CD4-positive, CD25-positive, alpha-beta regulatory T cell (primary cell): ENCODE data around the gene SEC31A. TPM values are rescaled to one million over a fixed set of nuclear protein-coding genes. Genes with fewer than 3 reads are reported as not detected.
"Not testable (repeated sequence)": the region's sequence is repeated elsewhere in the genome, so short reads cannot be mapped to it uniquely, and the experiment has no call there.

ENCODE experiments used
- ATAC-seq, 2 donors: fragments of 150-1000 bp; cut with Tn5 transposase; one replicate each; pipeline ENCODE4 v1.10.0; 2021; ENCODE audit warnings: low read depth in 2 of 2, moderate number of reproducible peaks in 2 of 2, moderate library complexity in 1 of 2
- DNase-seq, 3 donors: peaks; one replicate each; pipeline versions ENCODE4 v3.0.0 to v3.0.0-alpha.2; 2012 to 2022; ENCODE audit warnings: mixed read lengths in 1 of 3
- H3K27ac ChIP-seq: one replicate; pipeline ENCODE4 v1.7.0; 2013; ENCODE audit warnings: mild to moderate bottlenecking, low read length; ENCODE audit not compliant: insufficient read depth, poor library complexity, severe bottlenecking
- H3K27me3 ChIP-seq: one replicate; pipeline ENCODE4 v1.7.0; 2013; ENCODE audit warnings: low read length; ENCODE audit not compliant: control insufficient read depth, insufficient read depth
- H3K36me3 ChIP-seq: one replicate; pipeline ENCODE4 v1.7.0; 2013; ENCODE audit warnings: mild to moderate bottlenecking, low read length, moderate library complexity; ENCODE audit not compliant: control insufficient read depth, insufficient read depth
- H3K4me1 ChIP-seq: 2 replicates; pipeline ENCODE4 v1.7.0; 2013; ENCODE audit warnings: mild to moderate bottlenecking, low read length; ENCODE audit not compliant: insufficient read depth, control insufficient read depth, poor library complexity, severe bottlenecking
- H3K4me3 ChIP-seq: one replicate; pipeline ENCODE4 v1.7.0; 2013; ENCODE audit warnings: low read depth, mild to moderate bottlenecking, low read length, moderate library complexity
- H3K9me3 ChIP-seq, 2 experiments: 1 replicate in 1 of 2; 2 replicates in 1 of 2; pipeline ENCODE4 v1.7.0; 2013; ENCODE audit warnings: low read length in 2 of 2, mild to moderate bottlenecking in 1 of 2, moderate library complexity in 1 of 2; ENCODE audit not compliant: control insufficient read depth in 2 of 2
- H3K27ac Mint-ChIP-seq, 3 donors: one replicate each; pipeline ENCODE4 v1.8.0; 2020 to 2022; ENCODE audit warnings: mild to moderate bottlenecking in 3 of 3, mixed read lengths in 3 of 3, moderate library complexity in 2 of 3
- H3K27me3 Mint-ChIP-seq: one replicate; pipeline ENCODE4 v1.8.0; 2022; ENCODE audit warnings: mild to moderate bottlenecking, mixed read lengths
- H3K36me3 Mint-ChIP-seq: one replicate; pipeline ENCODE4 v1.8.0; 2020; ENCODE audit warnings: mixed read lengths
- H3K4me1 Mint-ChIP-seq, 4 donors: one replicate each; pipeline ENCODE4 v1.8.0; 2020 to 2022; ENCODE audit warnings: mixed read lengths in 4 of 4, mild to moderate bottlenecking in 1 of 4
- H3K4me3 Mint-ChIP-seq, 4 donors: one replicate each; pipeline ENCODE4 v1.8.0; 2020 to 2022; ENCODE audit warnings: mild to moderate bottlenecking in 4 of 4, mixed read lengths in 4 of 4, moderate library complexity in 3 of 4
- H3K9me3 Mint-ChIP-seq, 7 donors: one replicate each; pipeline ENCODE4 v1.8.0; 2020 to 2022; ENCODE audit warnings: mixed read lengths in 7 of 7, mild to moderate bottlenecking in 3 of 7, moderate library complexity in 2 of 7
- polyA plus RNA-seq, 4 donors: library from polyadenylated mRNA; unstranded; fragments of 300-500 nt; fragmentation: Illumina TruSeq; gene quantifications; one replicate each; pipeline ENCODE4 v1.2.3, GENCODE V29; 2021
- total RNA-seq: library from RNA; stranded (reverse); gene quantifications from one replicate; pipeline ENCODE4 v1.2.3, GENCODE V29; 2022

The SEC31A gene
- total and polyA plus RNA-seq, 5 donors from 2014 or later, result 101 to 130 (median 120) TPM

DNA sequence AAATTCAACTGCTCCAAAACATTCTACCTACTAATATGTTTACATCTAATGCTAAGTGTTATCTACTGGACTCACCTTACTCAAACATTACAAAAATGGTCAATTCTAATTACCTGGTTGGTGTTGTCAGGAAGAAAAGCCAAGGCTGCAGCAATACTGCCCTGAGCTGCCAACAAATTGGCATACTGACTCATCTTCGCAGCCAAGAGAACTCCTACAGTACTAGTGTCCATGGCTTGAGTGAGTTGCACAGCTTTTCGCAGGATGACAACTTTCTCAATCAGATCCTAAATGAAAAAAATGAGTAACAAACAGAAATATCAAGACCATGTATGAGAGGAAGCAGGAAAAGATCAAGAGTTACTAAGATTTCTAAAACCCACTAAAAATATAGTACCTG lies 39.6 kb downstream of the SEC31A start:
- no peaks in the 10 kb centered on the region for H3K27me3 Mint-ChIP-seq
- ATAC-seq (no peak), DNase-seq (no peak)
- no peak overlapping the region for H3K4me3 Mint-ChIP-seq
- H3K27ac Mint-ChIP-seq, result no peak overlapping the region
- no peak overlapping the region for H3K27ac ChIP-seq
- no peaks in the 10 kb centered on the region for H3K9me3 Mint-ChIP-seq
- H3K36me3 Mint-ChIP-seq, result peaks cover 60% of the 10 kb centered on the region
- no peaks in the 10 kb centered on the region for H3K9me3 ChIP-seq
- no peaks in the 10 kb centered on the region for H3K4me1 ChIP-seq
- peaks cover 90% of the 10 kb centered on the region for H3K36me3 ChIP-seq
- H3K4me1 Mint-ChIP-seq, result peaks cover 0 to 18% (median 2%) of the 10 kb centered on the region in 4 donors
- no peaks in the 10 kb centered on the region for H3K27me3 ChIP-seq
- H3K4me3 ChIP-seq, result no peak overlapping the region

DNA sequence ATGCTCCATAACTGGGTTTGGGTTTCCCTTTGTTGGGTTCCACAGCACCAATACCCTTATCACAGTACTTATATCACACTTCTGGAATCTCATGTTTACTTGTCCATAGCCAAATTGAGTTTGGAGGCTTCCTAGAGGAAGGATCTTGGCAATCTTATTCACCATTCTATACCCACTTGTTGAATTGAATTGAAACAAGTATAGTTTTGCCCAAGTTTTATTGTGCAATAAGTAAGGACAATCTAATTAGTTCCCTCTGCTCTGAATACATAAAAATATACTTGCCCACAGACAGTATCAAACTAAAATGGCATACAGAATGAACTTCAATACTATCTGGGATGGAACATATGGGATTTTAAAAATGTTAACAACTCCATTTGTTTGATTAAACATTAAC lies 40.3 kb downstream of the SEC31A start:
- H3K27ac ChIP-seq, result no peak overlapping the region
- no peak for DNase-seq
- peaks cover 87% of the 10 kb centered on the region for H3K36me3 ChIP-seq
- no peak for ATAC-seq
- no peaks in the 10 kb centered on the region for H3K9me3 Mint-ChIP-seq
- no peak overlapping the region for H3K4me3 Mint-ChIP-seq
- H3K4me1 ChIP-seq, result no peaks in the 10 kb centered on the region
- no peaks in the 10 kb centered on the region for H3K27me3 Mint-ChIP-seq
- peaks cover 0 to 17% (median 2%) of the 10 kb centered on the region in 4 donors for H3K4me1 Mint-ChIP-seq
- peaks cover 59% of the 10 kb centered on the region for H3K36me3 Mint-ChIP-seq
- H3K27me3 ChIP-seq, result no peaks in the 10 kb centered on the region
- H3K27ac Mint-ChIP-seq, result no peak overlapping the region
- no peaks in the 10 kb centered on the region for H3K9me3 ChIP-seq
- H3K4me3 ChIP-seq, result no peak overlapping the region

GRCh38 chr4:82848706-82849105 lies 42.2 kb downstream of the SEC31A start:
- H3K36me3 ChIP-seq, result peaks cover 85% of the 10 kb centered on the region
- H3K36me3 Mint-ChIP-seq, result peaks cover 61% of the 10 kb centered on the region

GRCh38 chr4:82842593-82842992 lies 48.4 kb downstream of the SEC31A start:
- peaks cover 49% of the 10 kb centered on the region for H3K36me3 Mint-ChIP-seq
- H3K27ac Mint-ChIP-seq, result peak overlapping the region in 1 of 3 donors; percentile 75
- Histone ChIP-seq H3K4me1 (no peaks in the 10 kb centered on the region), H3K36me3 (peaks cover 78% of the 10 kb centered on the region), H3K27me3 (no peaks in the 10 kb centered on the region), H3K27ac (no peak overlapping the region), H3K9me3 (no peaks in the 10 kb centered on the region), H3K4me3 (no peak overlapping the region)
- no peak for ATAC-seq
- no peaks in the 10 kb centered on the region for H3K9me3 Mint-ChIP-seq
- H3K4me1 Mint-ChIP-seq, result peaks cover 0 to 3% (median 0%) of the 10 kb centered on the region in 4 donors
- no peaks in the 10 kb centered on the region for H3K27me3 Mint-ChIP-seq
- DNase-seq, result peak in 1 of 3 donors; percentile 8
- no peak overlapping the region for H3K4me3 Mint-ChIP-seq

More at GRCh38 chr4:82848706-82849105, 42.2 kb downstream of the SEC31A start:
- H3K4me3 Mint-ChIP-seq, result no peak overlapping the region
- peaks cover 0 to 15% (median 2%) of the 10 kb centered on the region in 4 donors for H3K4me1 Mint-ChIP-seq
- Histone ChIP-seq H3K9me3 (no peaks in the 10 kb centered on the region), H3K27ac (no peak overlapping the region), H3K4me3 (no peak overlapping the region), H3K4me1 (no peaks in the 10 kb centered on the region), H3K27me3 (no peaks in the 10 kb centered on the region)
- ATAC-seq (no peak), DNase-seq (no peak)
- H3K27ac Mint-ChIP-seq, result no peak overlapping the region
- no peaks in the 10 kb centered on the region for H3K27me3 Mint-ChIP-seq
- H3K9me3 Mint-ChIP-seq, result no peaks in the 10 kb centered on the region

GRCh38 chr4:82839624-82840023 lies 51.3 kb downstream of the SEC31A start:
- DNase-seq (no peak), ATAC-seq (no peak)
- no peak overlapping the region for H3K4me3 Mint-ChIP-seq
- H3K36me3 ChIP-seq, result peaks cover 68% of the 10 kb centered on the region
- no peak overlapping the region for H3K4me3 ChIP-seq
- no peaks in the 10 kb centered on the region for H3K27me3 Mint-ChIP-seq
- no peaks in the 10 kb centered on the region for H3K9me3 ChIP-seq
- H3K4me1 ChIP-seq, result no peaks in the 10 kb centered on the region
- no peak overlapping the region for H3K27ac ChIP-seq
- H3K4me1 Mint-ChIP-seq, result peaks cover 0 to 3% (median 0%) of the 10 kb centered on the region in 4 donors
- no peak overlapping the region for H3K27ac Mint-ChIP-seq
- no peaks in the 10 kb centered on the region for H3K27me3 ChIP-seq
- H3K36me3 Mint-ChIP-seq, result peaks cover 47% of the 10 kb centered on the region
- no peaks in the 10 kb centered on the region for H3K9me3 Mint-ChIP-seq

GRCh38 chr4:82833696-82834313 lies 57.1 kb downstream of the SEC31A start:
- no peak overlapping the region for H3K27ac Mint-ChIP-seq
- no peak for ATAC-seq
- no peak overlapping the region for H3K4me3 Mint-ChIP-seq
- Histone ChIP-seq H3K27ac (no peak overlapping the region), H3K27me3 (no peaks in the 10 kb centered on the region), H3K4me3 (no peak overlapping the region), H3K36me3 (peaks cover 39% of the 10 kb centered on the region), H3K4me1 (no peaks in the 10 kb centered on the region), H3K9me3 (peaks cover 0 to 4% of the 10 kb centered on the region in 2 experiments)
- peaks cover 0 to 5% (median 2%) of the 10 kb centered on the region in 4 donors for H3K4me1 Mint-ChIP-seq
- no peak for DNase-seq
- H3K36me3 Mint-ChIP-seq, result peaks cover 44% of the 10 kb centered on the region
- peaks cover 0 to 3% (median 0%) of the 10 kb centered on the region in 7 donors for H3K9me3 Mint-ChIP-seq
- H3K27me3 Mint-ChIP-seq, result no peaks in the 10 kb centered on the region

DNA sequence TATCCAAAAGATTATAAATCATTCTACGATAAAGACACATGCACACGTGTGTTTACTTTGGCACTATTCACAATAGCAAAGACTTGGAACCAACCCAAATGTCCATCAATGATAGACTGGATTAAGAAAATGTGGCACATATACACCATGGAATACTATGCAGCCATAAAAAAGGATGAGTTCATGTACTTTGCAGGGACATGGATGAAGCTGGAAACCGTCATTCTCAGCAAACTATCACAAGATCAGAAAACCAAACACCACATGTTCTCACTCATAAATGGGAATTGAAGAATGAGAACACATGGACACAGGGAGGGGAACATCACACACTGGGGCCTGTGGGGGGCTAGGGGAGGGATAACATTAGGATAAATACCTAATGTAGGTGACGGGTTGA lies 57.9 kb downstream of the SEC31A start:
- DNase-seq, H3K4me3 Mint-ChIP-seq, H3K27ac Mint-ChIP-seq, H3K27me3 Mint-ChIP-seq, ATAC-seq, H3K4me1 ChIP-seq, H3K27me3 ChIP-seq, H3K27ac ChIP-seq, H3K4me1 Mint-ChIP-seq, H3K9me3 ChIP-seq, H3K9me3 Mint-ChIP-seq, H3K4me3 ChIP-seq: not testable (repeated sequence)
- H3K36me3 Mint-ChIP-seq, result peaks cover 44% of the 10 kb centered on the region
- peaks cover 40% of the 10 kb centered on the region for H3K36me3 ChIP-seq

- Mint-ChIP-seq H3K9me3 (peaks cover 0 to 1% (median 0%) of the 10 kb centered on the region in 7 donors), H3K36me3 (peaks cover 42% of the 10 kb centered on the region), H3K4me3 (no peak overlapping the region), H3K27ac (peak overlapping the region in 1 of 3 donors; percentile 5), H3K4me1 (peaks cover 0 to 2% (median 0%) of the 10 kb centered on the region in 4 donors), H3K27me3 (no peaks in the 10 kb centered on the region)
- Histone ChIP-seq H3K4me1 (no peaks in the 10 kb centered on the region), H3K4me3 (no peak overlapping the region), H3K36me3 (peaks cover 89% of the 10 kb centered on the region), H3K27me3 (no peaks in the 10 kb centered on the region), H3K27ac (no peak overlapping the region), H3K9me3 (no peaks in the 10 kb centered on the region)
- DNase-seq (no peak), ATAC-seq (no peak)
Measured at GRCh38 chr4:82825425-82825824, 65.5 kb downstream of the SEC31A start.
